HL-60/S4 treated with phorbol 12-myristate 13-acetate at 8.2 ng/mL for 4 days and 3 days (cell line): ENCODE measurements around the gene LUZP4.
"Not testable (repeated sequence)": the region's sequence is repeated elsewhere in the genome, so short reads cannot be mapped to it uniquely, and the experiment has no call there.

Experiments
- in situ Hi-C: fragments of 300-500 bp; cut with MboI; formaldehyde crosslinking; loops from 2 replicates; pipeline ENCODE4 v1.15.0; 2022; ENCODE audit warnings: low sequenced_read_pairs

The LUZP4 gene

DNA sequence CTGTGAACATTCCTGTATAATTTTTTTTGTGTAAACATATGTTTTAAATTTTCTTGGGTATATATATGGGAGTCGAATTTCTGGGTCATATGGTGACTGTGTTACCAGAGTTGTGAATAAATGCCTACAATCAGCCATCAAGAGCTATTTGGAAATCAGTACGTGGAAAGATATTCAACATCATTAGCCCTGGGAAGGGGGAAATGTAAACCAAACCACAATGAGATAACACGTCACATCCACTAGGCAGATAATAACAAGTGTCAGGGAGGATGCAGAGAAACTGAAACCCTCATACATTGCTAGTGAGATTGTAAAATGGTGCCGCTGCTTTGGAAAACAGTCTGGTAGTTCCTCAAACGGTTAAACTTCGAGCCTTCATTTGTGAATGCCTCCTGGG lies 43.9 kb downstream of the LUZP4 start:
- in situ Hi-C loops, result no loop called here

DNA sequence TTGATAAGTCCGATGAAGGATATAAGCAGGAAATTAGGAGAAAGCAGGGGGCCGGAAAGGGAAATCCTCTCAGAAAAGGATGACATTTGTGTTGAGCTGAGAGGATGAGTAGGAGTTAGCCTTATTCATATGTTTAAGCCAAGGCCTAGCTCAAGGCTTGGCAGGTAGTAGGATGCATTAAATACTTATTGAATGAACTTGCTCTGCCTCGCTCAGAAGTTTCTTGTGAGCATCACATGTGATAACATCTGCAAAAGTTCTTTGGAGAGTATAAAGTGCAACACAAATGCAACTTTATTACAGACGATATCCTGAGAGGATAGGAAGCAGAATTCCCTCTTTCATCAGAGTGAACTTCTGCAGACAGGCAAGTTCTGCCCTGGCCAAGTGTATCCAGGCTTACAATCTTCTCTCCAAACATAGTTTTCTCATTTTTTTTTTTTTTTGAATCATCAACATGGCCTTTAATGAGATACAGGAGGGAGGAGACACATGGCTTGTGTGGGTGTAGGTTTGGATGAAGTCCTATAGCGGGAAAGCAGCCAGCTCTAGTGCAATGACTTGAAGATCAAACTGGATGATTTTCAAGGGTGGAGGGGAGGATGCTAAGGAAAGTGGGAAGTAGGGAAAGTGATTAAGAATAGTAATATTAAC lies 48.1 kb downstream of the LUZP4 start:
- in situ Hi-C loops, result no loop called here

DNA sequence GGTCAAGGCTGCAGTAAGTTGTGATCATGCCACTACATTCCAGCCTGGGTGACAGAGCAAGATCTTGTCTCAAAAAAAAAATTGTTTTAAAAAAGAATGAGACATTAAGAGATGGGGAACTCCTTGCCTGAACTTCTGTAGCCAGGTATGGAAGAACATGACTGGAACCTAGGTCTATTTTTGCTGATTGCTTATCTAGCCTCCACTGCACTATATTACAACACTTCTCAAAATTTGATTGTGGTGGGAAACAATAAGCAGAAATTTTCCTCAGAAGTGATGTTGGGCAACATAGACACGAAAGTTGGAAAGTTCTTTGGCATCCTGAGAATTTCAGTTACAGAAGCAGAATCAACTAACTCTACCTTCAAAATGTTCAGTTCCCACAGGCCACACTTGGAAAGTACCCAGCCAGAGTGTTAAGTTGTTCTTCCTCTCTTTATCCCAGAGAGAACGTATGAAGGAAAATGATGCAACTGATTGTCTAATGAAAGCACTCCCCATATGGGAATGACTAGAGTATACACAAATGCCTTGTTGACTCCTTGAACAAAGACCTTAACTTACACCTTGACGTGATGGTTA lies 50.0 kb downstream of the LUZP4 start:
- in situ Hi-C loops, result no loop called here

GRCh38 chrX:115341421-115341820 lies 51.9 kb downstream of the LUZP4 start:
- in situ Hi-C loops, result no loop called here

DNA sequence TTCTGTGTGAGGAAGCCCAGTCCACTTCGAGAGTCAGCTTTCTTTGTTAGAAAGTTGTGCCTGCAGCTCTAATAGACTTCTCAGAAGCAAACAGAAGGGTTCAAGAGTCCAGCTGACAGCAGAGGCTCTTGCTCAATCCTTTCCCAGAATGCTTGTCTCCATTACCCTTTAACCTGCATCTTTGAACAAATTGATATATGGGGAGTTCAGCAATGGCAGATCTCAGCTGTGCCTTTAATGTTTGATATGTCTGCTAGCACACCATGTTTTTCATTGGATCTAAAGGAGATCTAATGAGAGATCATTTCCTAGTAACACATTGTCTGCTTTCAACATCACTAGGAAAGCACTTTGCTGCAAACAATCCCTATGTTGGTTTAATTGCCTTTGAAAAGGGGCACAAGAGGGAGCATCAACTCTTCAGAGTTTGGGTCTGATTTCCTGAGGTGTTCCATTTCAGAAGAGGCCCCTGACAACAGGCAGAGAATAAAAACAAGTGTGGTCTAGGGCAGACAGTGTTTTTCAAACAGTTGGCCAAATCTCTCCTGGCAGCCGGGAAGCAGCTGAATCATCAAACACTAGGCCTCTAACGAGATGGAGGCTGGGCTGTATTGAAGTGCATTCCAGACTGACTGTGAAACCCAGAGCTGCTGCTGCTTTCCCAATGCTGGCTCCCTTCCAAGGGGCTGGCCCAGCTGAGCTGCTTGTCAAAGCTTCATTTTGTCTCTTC lies 55.5 kb downstream of the LUZP4 start:
- in situ Hi-C loops, result no loop called here

DNA sequence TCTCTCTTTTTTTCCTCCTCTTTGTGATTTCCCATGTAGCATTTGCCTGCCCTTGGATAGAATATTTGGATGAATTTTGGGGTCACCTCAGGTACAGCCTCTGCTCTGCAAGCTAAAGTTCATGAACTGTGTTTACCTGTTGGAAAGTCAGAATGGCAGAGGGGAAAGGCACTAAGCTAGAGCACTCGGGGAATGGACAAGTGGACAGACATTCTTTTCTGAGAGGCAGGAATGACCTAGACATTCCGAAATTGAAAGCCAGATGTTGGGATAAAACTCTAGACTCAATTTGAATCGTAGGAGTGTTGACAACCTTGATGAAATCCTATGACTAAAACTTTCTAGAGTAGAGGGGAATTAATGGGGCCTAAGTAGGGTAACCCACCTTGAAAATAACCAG lies 56.1 kb downstream of the LUZP4 start:
- in situ Hi-C loops, result no loop called here

DNA sequence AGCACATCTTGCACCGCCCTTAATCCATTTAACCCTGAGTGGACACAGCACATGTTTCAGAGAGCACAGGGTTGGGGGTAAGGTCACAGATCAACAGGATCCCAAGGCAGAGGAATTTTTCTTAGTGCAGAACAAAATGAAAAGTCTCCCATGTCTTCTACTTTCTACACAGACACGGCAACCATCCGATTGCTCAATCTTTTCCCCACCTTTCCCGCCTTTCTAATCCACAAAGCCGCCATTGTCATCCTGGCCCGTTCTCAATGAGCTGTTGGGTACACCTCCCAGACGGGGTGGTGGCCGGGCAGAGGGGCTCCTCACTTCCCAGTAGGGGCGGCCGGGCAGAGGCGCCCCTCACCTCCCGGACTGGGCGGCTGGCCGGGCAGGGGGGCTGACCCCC lies 57.2 kb downstream of the LUZP4 start:
- in situ Hi-C loops, result not testable (repeated sequence)

DNA sequence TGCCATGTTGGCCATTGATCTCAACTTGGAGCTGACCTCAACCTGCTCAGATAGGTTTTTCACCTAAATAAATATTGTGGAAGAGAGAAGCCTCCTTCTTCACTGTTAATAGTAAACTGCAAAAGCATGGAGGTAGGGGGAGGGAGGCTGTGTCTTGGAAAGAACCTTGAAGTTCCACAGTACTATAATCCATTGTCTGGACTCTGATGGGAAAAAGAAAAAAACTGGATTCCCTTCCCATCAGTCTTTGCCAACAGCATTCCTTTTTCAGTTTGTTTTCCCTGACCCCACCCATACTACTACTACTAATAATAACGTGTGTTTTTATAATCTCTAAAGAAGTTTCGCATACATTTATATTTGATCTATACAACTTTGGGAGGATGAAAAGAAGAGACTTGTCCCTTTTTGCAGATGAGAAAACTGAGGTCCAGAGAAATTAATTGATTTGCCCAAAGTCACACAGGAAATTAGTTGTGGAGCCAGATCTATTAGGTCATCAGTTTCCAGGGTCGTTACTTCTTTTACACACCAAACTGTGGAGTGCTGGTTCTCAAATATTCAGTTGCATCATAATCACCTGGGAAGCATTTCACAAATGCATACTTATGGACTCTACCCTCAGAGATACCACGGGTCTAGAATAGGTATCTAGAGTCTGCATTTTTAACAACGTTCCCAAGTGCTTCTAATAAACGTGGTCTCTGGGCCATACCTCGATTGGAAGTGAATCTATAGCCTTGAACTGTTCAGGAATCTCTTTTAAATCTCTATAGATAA lies 59.1 kb downstream of the LUZP4 start:
- in situ Hi-C loops, result no loop called here

DNA sequence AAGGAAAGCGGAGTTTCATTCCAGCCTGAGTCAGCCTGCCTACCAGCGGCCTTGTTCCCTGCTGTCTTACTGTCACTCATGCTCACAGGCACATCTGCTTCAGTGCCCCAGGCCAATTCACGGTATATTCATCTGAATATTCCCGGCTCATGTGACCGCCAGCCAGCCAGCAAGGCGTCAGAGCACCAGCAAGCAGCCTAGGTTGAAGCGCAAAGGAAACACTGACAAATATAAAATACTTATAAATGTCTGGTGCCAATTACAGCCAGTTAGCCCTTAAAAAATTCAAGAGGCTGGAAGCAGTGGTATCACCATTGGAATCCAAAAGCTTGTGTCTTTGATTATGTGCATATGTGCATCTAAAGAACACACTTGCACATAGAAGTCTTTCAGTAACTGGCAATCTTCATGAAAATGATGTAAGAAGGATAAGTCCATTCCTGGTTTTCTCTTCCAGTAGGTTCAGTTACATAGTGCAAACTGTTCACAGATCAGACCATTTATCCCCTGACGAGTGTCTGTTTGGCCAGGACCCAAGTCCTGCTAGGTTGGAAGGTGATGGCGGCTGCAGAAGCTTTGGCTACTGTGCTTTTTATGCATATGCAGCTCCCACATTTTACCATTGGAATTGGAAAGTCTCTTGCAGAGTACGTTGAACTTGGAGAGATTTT lies 61.3 kb downstream of the LUZP4 start:
- in situ Hi-C loops, result no loop called here

DNA sequence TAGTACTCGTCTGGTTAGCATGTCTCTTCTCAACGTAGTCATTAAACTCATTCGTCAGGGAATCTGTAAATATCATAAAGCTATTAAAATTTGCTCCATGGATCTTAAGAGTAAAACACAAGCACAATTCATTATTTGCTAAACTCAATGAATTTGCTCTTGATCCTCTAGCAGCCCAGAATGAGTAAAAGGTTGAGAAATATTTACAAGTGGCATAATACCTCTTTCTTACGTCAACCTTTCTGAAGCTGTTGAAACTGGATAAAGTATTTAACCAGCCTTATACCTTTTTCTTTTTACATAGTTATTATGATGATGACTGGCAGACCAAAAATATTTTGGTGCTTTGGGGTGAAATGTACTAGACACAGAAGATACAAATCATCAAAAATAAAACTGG lies 66.9 kb downstream of the LUZP4 start:
- in situ Hi-C loops, result no loop called here
